22Rv1 (cell line): ENCODE measurements around the gene NTNG1.

Experiments
- ZFX ChIP-seq: fragments of 450-650 bp; IDR thresholded peaks from 2 replicates; pipeline ENCODE4 v1.6.1; 2017; ENCODE audit warnings: antibody characterized with exemption, borderline replicate concordance
- TF ChIP-seq, protein P1 (sequence below): fragments of 450-650 bp; IDR thresholded peaks from 2 replicates; pipeline ENCODE4 v1.5.1; 2017; ENCODE audit warnings: mild to moderate bottlenecking

- TF ChIP-seq, protein P1, sequence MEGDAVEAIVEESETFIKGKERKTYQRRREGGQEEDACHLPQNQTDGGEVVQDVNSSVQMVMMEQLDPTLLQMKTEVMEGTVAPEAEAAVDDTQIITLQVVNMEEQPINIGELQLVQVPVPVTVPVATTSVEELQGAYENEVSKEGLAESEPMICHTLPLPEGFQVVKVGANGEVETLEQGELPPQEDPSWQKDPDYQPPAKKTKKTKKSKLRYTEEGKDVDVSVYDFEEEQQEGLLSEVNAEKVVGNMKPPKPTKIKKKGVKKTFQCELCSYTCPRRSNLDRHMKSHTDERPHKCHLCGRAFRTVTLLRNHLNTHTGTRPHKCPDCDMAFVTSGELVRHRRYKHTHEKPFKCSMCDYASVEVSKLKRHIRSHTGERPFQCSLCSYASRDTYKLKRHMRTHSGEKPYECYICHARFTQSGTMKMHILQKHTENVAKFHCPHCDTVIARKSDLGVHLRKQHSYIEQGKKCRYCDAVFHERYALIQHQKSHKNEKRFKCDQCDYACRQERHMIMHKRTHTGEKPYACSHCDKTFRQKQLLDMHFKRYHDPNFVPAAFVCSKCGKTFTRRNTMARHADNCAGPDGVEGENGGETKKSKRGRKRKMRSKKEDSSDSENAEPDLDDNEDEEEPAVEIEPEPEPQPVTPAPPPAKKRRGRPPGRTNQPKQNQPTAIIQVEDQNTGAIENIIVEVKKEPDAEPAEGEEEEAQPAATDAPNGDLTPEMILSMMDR, result no peak
- TF ChIP-seq ZFX, result no peak
These were observed 217.9 kb downstream of the NTNG1 start for GRCh38 chr1:107358619-107359327.
